ENCODE data around the gene KLC1.

Gene KLC1

GRCh38 chr14:103667671-103668070 lies 38.7 kb downstream of the KLC1 start:
- DNase-seq (ENCODE audit: low read depth), result no peak
- H3K4me3 ChIP-seq (ENCODE audit: low read depth, low read length), result no peak overlapping the region
- TF ChIP-seq CTCF (IDR thresholded peaks at IDR 0.05; ENCODE audit: low read depth, low read length, missing control alignments), result no peak

- no peak for DNase-seq (ENCODE audit: low read depth)
- no peak overlapping the region for H3K4me3 ChIP-seq (ENCODE audit: low read depth, low read length)
- TF ChIP-seq CTCF (IDR thresholded peaks at IDR 0.05; ENCODE audit: low read depth, low read length, missing control alignments), result no peak
Observed at GRCh38 chr14:103668117-103668516, 39.1 kb downstream of the KLC1 start.

GRCh38 chr14:103669370-103669769 lies 40.4 kb downstream of the KLC1 start:
- DNase-seq (ENCODE audit: low read depth), result no peak
- no peak overlapping the region for H3K4me3 ChIP-seq (ENCODE audit: low read depth, low read length)
- no peak for TF ChIP-seq CTCF (IDR thresholded peaks at IDR 0.05; ENCODE audit: low read depth, low read length, missing control alignments)

GRCh38 chr14:103671911-103672310 lies 42.9 kb downstream of the KLC1 start:
- TF ChIP-seq CTCF (IDR thresholded peaks at IDR 0.05; ENCODE audit: low read depth, low read length, missing control alignments), result no peak
- no peak overlapping the region for H3K4me3 ChIP-seq (ENCODE audit: low read depth, low read length)
- no peak for DNase-seq (ENCODE audit: low read depth)

GRCh38 chr14:103675957-103676356 lies 46.9 kb downstream of the KLC1 start:
- DNase-seq (ENCODE audit: low read depth), result no peak
- H3K4me3 ChIP-seq (ENCODE audit: low read depth, low read length), result no peak overlapping the region
- no peak for TF ChIP-seq CTCF (IDR thresholded peaks at IDR 0.05; ENCODE audit: low read depth, low read length, missing control alignments)

GRCh38 chr14:103676881-103677675 lies 48.1 kb downstream of the KLC1 start:
- no peak overlapping the region for H3K4me3 ChIP-seq (ENCODE audit: low read depth, low read length)
- no peak for DNase-seq (ENCODE audit: low read depth)
- no peak for TF ChIP-seq CTCF (IDR thresholded peaks at IDR 0.05; ENCODE audit: low read depth, low read length, missing control alignments)

- DNase-seq (ENCODE audit: low read depth), result peak; percentile 47
- no peak overlapping the region for H3K4me3 ChIP-seq (ENCODE audit: low read depth, low read length)
- peak; percentile 91 for TF ChIP-seq CTCF (IDR thresholded peaks at IDR 0.05; ENCODE audit: low read depth, low read length, missing control alignments)
Observed at GRCh38 chr14:103679351-103679750, 50.3 kb downstream of the KLC1 start.

All from GM12864 (cell line).